Measurements from ENCODE around the gene RGS6. TPM values are rescaled to one million over a fixed set of nuclear protein-coding genes. Genes with fewer than 3 reads are reported as not detected.

The RGS6 gene
- polyA plus RNA-seq, 3 donors: not detected

GRCh38 chr14:72576258-72576657 lies 644.0 kb downstream of the RGS6 start:
- no peak overlapping the region for H3K4me2 ChIP-seq (replicated peaks; ENCODE audit: extremely low read depth, low read length, poor library complexity, severe bottlenecking)
- H3K27ac Mint-ChIP-seq: no peak overlapping the region
- no peak overlapping the region for H3K27ac ChIP-seq (ENCODE audit: low read depth in 1 of 2, low read length in 2 of 2)
- H3K9me3 Mint-ChIP-seq: no peaks in the 10 kb centered on the region
- H3K4me3 ChIP-seq (replicated peaks in 1 of 3; ENCODE audit: low read depth in 2 of 3, low read length in 3 of 3): no peak overlapping the region
- 71% methylated on average over 1 of the region's 1 CpG for WGBS (ENCODE audit: insufficient coverage)
- intact Hi-C loops (cut with micrococcal nuclease): no loop called here
- no peaks in the 10 kb centered on the region for H3K9me3 ChIP-seq (replicated peaks in 1 of 2; ENCODE audit: control insufficient read depth in 1 of 2, insufficient read depth in 1 of 2, low read length in 2 of 2)
- H3K27me3 Mint-ChIP-seq (ENCODE audit: low read depth in 3 of 3): peaks cover 13 to 35% (median 27%) of the 10 kb centered on the region in 3 donors
- H4K20me1 ChIP-seq (ENCODE audit: insufficient read depth, low read length): no peaks in the 10 kb centered on the region
- no peaks in the 10 kb centered on the region for H3K36me3 ChIP-seq (replicated peaks in 1 of 2; ENCODE audit: control insufficient read depth in 1 of 2, insufficient read depth in 2 of 2, low read length in 2 of 2)
- H3K4me1 Mint-ChIP-seq: no peaks in the 10 kb centered on the region
- peaks cover 7 to 12% of the 10 kb centered on the region in 2 donors for H3K27me3 ChIP-seq (ENCODE audit: control insufficient read depth in 2 of 2, insufficient read depth in 2 of 2, low read length in 2 of 2)
- no peaks in the 10 kb centered on the region for H3K36me3 Mint-ChIP-seq
- no peak for DNase-seq
- no peaks in the 10 kb centered on the region for H3K79me2 ChIP-seq (ENCODE audit: insufficient read depth, low read length)
- no peak overlapping the region for H3K4me3 Mint-ChIP-seq
- no peaks in the 10 kb centered on the region for H3K4me1 ChIP-seq (ENCODE audit: control insufficient read depth in 1 of 2, insufficient read depth in 2 of 2, low read length in 2 of 2)
- no peak overlapping the region for H2AFZ ChIP-seq (ENCODE audit: insufficient read depth, low read depth, low read length, poor library complexity, severe bottlenecking)
- no peak for TF ChIP-seq CTCF (IDR thresholded peaks at IDR 0.05)
- H3K9ac ChIP-seq (ENCODE audit: insufficient read depth, low read length, poor library complexity, severe bottlenecking): no peak overlapping the region

GRCh38 chr14:72577521-72577920 lies 645.3 kb downstream of the RGS6 start:
- H3K4me1 ChIP-seq (ENCODE audit: control insufficient read depth in 1 of 2, insufficient read depth in 2 of 2, low read length in 2 of 2): no peaks in the 10 kb centered on the region
- H3K36me3 ChIP-seq (replicated peaks in 1 of 2; ENCODE audit: control insufficient read depth in 1 of 2, insufficient read depth in 2 of 2, low read length in 2 of 2): no peaks in the 10 kb centered on the region
- H3K4me1 Mint-ChIP-seq: no peaks in the 10 kb centered on the region
- peaks cover 0 to 4% (median 0%) of the 10 kb centered on the region in 7 donors for H3K9me3 Mint-ChIP-seq
- no peak overlapping the region for H3K4me3 ChIP-seq (replicated peaks in 1 of 3; ENCODE audit: low read depth in 2 of 3, low read length in 3 of 3)
- H3K27me3 ChIP-seq (ENCODE audit: control insufficient read depth in 2 of 2, insufficient read depth in 2 of 2, low read length in 2 of 2): peaks cover 8 to 10% of the 10 kb centered on the region in 2 donors
- H3K36me3 Mint-ChIP-seq: no peaks in the 10 kb centered on the region
- no peaks in the 10 kb centered on the region for H3K79me2 ChIP-seq (ENCODE audit: insufficient read depth, low read length)
- no peak overlapping the region for H2AFZ ChIP-seq (ENCODE audit: insufficient read depth, low read depth, low read length, poor library complexity, severe bottlenecking)
- peaks cover 13 to 35% (median 21%) of the 10 kb centered on the region in 3 donors for H3K27me3 Mint-ChIP-seq (ENCODE audit: low read depth in 3 of 3)
- H3K27ac ChIP-seq (ENCODE audit: low read depth in 1 of 2, low read length in 2 of 2): no peak overlapping the region
- H3K4me3 Mint-ChIP-seq: no peak overlapping the region
- no peak for DNase-seq
- no peaks in the 10 kb centered on the region for H4K20me1 ChIP-seq (ENCODE audit: insufficient read depth, low read length)
- no peak overlapping the region for H3K27ac Mint-ChIP-seq
- no peak overlapping the region for H3K4me2 ChIP-seq (replicated peaks; ENCODE audit: extremely low read depth, low read length, poor library complexity, severe bottlenecking)
- no peak for TF ChIP-seq CTCF (IDR thresholded peaks at IDR 0.05)
- WGBS (ENCODE audit: insufficient coverage): 28% methylated on average over 3 of the region's 5 CpGs
- no peak overlapping the region for H3K9ac ChIP-seq (ENCODE audit: insufficient read depth, low read length, poor library complexity, severe bottlenecking)
- intact Hi-C loops (cut with micrococcal nuclease): no loop called here
- H3K9me3 ChIP-seq (replicated peaks in 1 of 2; ENCODE audit: control insufficient read depth in 1 of 2, insufficient read depth in 1 of 2, low read length in 2 of 2): no peaks in the 10 kb centered on the region
